Liver (tissue), 9 donors: ENCODE data around the gene EPM2A. TPM values are rescaled to one million over a fixed set of nuclear protein-coding genes. Genes with fewer than 3 reads are reported as not detected.

Experiments used
- DNase-seq: peaks from one replicate; pipeline ENCODE4 v3.0.0-alpha.2; 2017; ENCODE audit warnings: low spot score
- H3K27ac ChIP-seq, 2 donors: one replicate each; pipeline ENCODE4 v1.7.0; 2013; ENCODE audit warnings: inconsistent platforms in 2 of 2, low read length in 2 of 2, control low read depth in 1 of 2, low read depth in 1 of 2, mild to moderate bottlenecking in 1 of 2
- H3K27me3 ChIP-seq, 4 donors: one replicate each; pipeline versions ENCODE4 v1.6.1 to v1.7.0; 2013; ENCODE audit warnings: low read length in 3 of 4, inconsistent platforms in 1 of 4, mild to moderate bottlenecking in 1 of 4, moderate library complexity in 1 of 4; ENCODE audit not compliant: control insufficient read depth in 4 of 4, insufficient read depth in 4 of 4
- H3K36me3 ChIP-seq, 4 donors: one replicate each; pipeline versions ENCODE4 v1.6.1 to v1.7.0; 2013; ENCODE audit warnings: low read length in 3 of 4, mild to moderate bottlenecking in 3 of 4, low read depth in 1 of 4, moderate library complexity in 1 of 4; ENCODE audit not compliant: control insufficient read depth in 4 of 4, insufficient read depth in 3 of 4
- H3K4me1 ChIP-seq, 4 donors: one replicate each; pipeline versions ENCODE4 v1.6.1 to v1.7.0; 2013; ENCODE audit warnings: low read length in 3 of 4, mild to moderate bottlenecking in 3 of 4, moderate library complexity in 1 of 4; ENCODE audit not compliant: control insufficient read depth in 4 of 4, insufficient read depth in 4 of 4
- H3K4me3 ChIP-seq, 3 donors: one replicate each; pipeline versions ENCODE4 v1.6.1 to v1.7.0; 2013; ENCODE audit warnings: low read length in 3 of 3, control low read depth in 1 of 3, low read depth in 1 of 3, mild to moderate bottlenecking in 1 of 3
- H3K9ac ChIP-seq, 2 donors: one replicate each; pipeline ENCODE4 v1.7.0; 2013; ENCODE audit warnings: low read length in 2 of 2, mild to moderate bottlenecking in 2 of 2, moderate library complexity in 2 of 2, control low read depth in 1 of 2, low read depth in 1 of 2
- H3K9me3 ChIP-seq, 4 donors: one replicate each; pipeline versions ENCODE4 v1.6.1 to v1.7.0; 2013; ENCODE audit warnings: low read length in 3 of 4; ENCODE audit not compliant: control insufficient read depth in 4 of 4
- EGR1 ChIP-seq, 2 donors: IDR thresholded peaks; 2 replicates each; pipeline ENCODE4 v1.6.1; 2016 to 2018; ENCODE audit warnings: antibody characterized with exemption in 2 of 2, low read depth in 2 of 2
- FOXA1 ChIP-seq: IDR thresholded peaks from 2 replicates; pipeline ENCODE4 v1.6.1; 2016; ENCODE audit warnings: antibody characterized with exemption
- FOXA2 ChIP-seq: IDR thresholded peaks from 2 replicates; pipeline ENCODE4 v1.6.1; 2016; ENCODE audit warnings: antibody characterized with exemption
- GABPA ChIP-seq, 2 donors: IDR thresholded peaks in 1 of 2; conservative IDR thresholded peaks in 1 of 2; 2 replicates each; pipeline ENCODE4 v1.6.1; 2016; ENCODE audit warnings: antibody characterized with exemption in 2 of 2, mild to moderate bottlenecking in 1 of 2, moderate library complexity in 1 of 2
- HNF4A ChIP-seq, 2 donors: conservative IDR thresholded peaks; 2 replicates each; pipeline ENCODE4 v1.6.1; 2016; ENCODE audit warnings: antibody characterized with exemption in 2 of 2, mild to moderate bottlenecking in 2 of 2
- HNF4G ChIP-seq: IDR thresholded peaks from 2 replicates; pipeline ENCODE4 v1.6.1; 2016; ENCODE audit warnings: antibody characterized with exemption
- JUND ChIP-seq, 2 donors: IDR thresholded peaks; 2 replicates each; pipeline ENCODE4 v1.6.1; 2016; ENCODE audit warnings: antibody characterized with exemption in 2 of 2
- NR2F2 ChIP-seq: IDR thresholded peaks from 2 replicates; pipeline ENCODE4 v1.6.1; 2016; ENCODE audit warnings: antibody characterized with exemption
- RAD21 ChIP-seq, 2 donors: IDR thresholded peaks; 2 replicates each; pipeline ENCODE4 v1.6.1; 2016; ENCODE audit warnings: antibody characterized with exemption in 2 of 2, mild to moderate bottlenecking in 2 of 2
- RXRA ChIP-seq, 2 donors: IDR thresholded peaks; 2 replicates each; pipeline ENCODE4 v1.6.1; 2017 to 2018; ENCODE audit warnings: antibody characterized with exemption in 2 of 2, mild to moderate bottlenecking in 1 of 2
- SP1 ChIP-seq: IDR thresholded peaks from 2 replicates; pipeline ENCODE4 v1.6.1; 2018; ENCODE audit warnings: antibody characterized with exemption, mild to moderate bottlenecking
- TAF1 ChIP-seq: conservative IDR thresholded peaks from 2 replicates; pipeline ENCODE4 v1.6.1; 2016; ENCODE audit warnings: antibody characterized with exemption, mild to moderate bottlenecking
- YY1 ChIP-seq: IDR thresholded peaks from 2 replicates; pipeline ENCODE4 v1.6.1; 2016; ENCODE audit warnings: antibody characterized with exemption, mild to moderate bottlenecking
- WGBS: extraction: QIAGEN DNeasy Blood & Tissue Kit; methylation state at CpG from one replicate; pipeline ENCODE4 v1.1.7; 2013; 5-methylcytosine and 5-hydroxymethylcytosine counted together
- polyA plus RNA-seq, 2 donors: library from polyadenylated mRNA; stranded (reverse) in 1 of 2; unstranded in 1 of 2; fragments of 200-250 nt in 1 of 2; fragments of >200 nt in 1 of 2; fragmentation: Nextera tagmentation in 1 of 2; extraction: Ambion mirVana in 1 of 2; gene quantifications; one replicate each; pipeline versions ENCODE4 v1.2.1 to v1.2.3, GENCODE V29; 2013 to 2015
- total RNA-seq, 2 donors: library from RNA; depleted of rRNA; stranded (reverse); fragments of >200 nt; gene quantifications; one replicate each; pipeline ENCODE4 v1.2.3, GENCODE V29; 2014
- TF ChIP-seq, protein P1 (sequence below): IDR thresholded peaks from 2 replicates; pipeline ENCODE4 v1.6.1; 2016; ENCODE audit warnings: antibody characterized with exemption
- TF ChIP-seq, protein P2 (sequence below): IDR thresholded peaks from 2 replicates; pipeline ENCODE4 v1.6.1; 2016; ENCODE audit warnings: antibody characterized with exemption, mild to moderate bottlenecking
- TF ChIP-seq, protein P3 (sequence below): IDR thresholded peaks from 2 replicates; pipeline ENCODE4 v1.6.1; 2016; ENCODE audit warnings: antibody characterized with exemption
- TF ChIP-seq, protein P4 (sequence below): fragments of 150-350 bp; IDR thresholded peaks from 2 replicates; pipeline ENCODE4 v1.5.1; 2017; ENCODE audit warnings: improper control_type of control experiment, low read depth, low read length; ENCODE audit not compliant: missing input control
- TF ChIP-seq, protein P5 (sequence below): IDR thresholded peaks from 2 replicates; pipeline ENCODE4 v1.6.1; 2016; ENCODE audit warnings: antibody characterized with exemption
- donor health status: healthy.
- donor health status: healthy.
- donor health status: healthy.
- donor health status: healthy.
- donor health status: healthy.

EPM2A gene
- total and polyA plus RNA-seq, 4 donors: 3.7 to 13.0 (median 5.1) TPM

DNA sequence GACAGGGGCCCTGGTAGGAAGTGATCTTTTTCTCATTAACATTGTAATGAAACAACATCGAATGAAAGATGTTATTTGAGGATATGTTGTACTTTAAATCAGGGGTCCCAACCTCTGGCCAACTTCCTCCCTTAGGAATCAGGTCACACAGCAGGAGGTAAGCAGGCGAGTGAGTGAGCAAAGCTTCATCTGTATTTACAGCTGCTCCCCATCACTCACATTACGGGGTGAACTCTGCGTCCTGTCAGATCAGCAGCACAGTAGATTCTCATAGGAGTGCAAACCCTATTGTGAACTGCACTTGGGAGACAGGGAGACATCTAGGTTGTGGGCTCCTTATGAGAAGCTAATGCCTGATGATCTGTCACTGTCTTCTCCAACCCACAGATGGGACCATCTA lies 19.9 kb downstream of the EPM2A start:
- Histone ChIP-seq H3K36me3 (no peaks in the 10 kb centered on the region), H3K9ac (no peak overlapping the region), H3K27me3 (no peaks in the 10 kb centered on the region), H3K4me3 (no peak overlapping the region), H3K4me1 (no peaks in the 10 kb centered on the region), H3K27ac (no peak overlapping the region), H3K9me3 (no peaks in the 10 kb centered on the region)
- no peak for DNase-seq
- WGBS: 98% methylated on average over 4 of the region's 4 CpGs
- TF ChIP-seq RAD21 (IDR thresholded peaks at IDR 0.05) (no peak), RXRA (IDR thresholded peaks at IDR 0.05) (no peak), GABPA (IDR thresholded peaks at IDR 0.05 in 1 of 2, conservative IDR thresholded peaks at IDR 0.05 in 1 of 2) (no peak), SP1 (no peak), HNF4A (conservative IDR thresholded peaks at IDR 0.05) (no peak), YY1 (no peak), NR2F2 (no peak), FOXA1 (no peak), FOXA2 (no peak), JUND (IDR thresholded peaks at IDR 0.05) (no peak), HNF4G (no peak), TAF1 (no peak), EGR1 (IDR thresholded peaks at IDR 0.05; ENCODE audit: low read depth in 2 of 2) (no peak)
- TF ChIP-seq, protein P1, sequence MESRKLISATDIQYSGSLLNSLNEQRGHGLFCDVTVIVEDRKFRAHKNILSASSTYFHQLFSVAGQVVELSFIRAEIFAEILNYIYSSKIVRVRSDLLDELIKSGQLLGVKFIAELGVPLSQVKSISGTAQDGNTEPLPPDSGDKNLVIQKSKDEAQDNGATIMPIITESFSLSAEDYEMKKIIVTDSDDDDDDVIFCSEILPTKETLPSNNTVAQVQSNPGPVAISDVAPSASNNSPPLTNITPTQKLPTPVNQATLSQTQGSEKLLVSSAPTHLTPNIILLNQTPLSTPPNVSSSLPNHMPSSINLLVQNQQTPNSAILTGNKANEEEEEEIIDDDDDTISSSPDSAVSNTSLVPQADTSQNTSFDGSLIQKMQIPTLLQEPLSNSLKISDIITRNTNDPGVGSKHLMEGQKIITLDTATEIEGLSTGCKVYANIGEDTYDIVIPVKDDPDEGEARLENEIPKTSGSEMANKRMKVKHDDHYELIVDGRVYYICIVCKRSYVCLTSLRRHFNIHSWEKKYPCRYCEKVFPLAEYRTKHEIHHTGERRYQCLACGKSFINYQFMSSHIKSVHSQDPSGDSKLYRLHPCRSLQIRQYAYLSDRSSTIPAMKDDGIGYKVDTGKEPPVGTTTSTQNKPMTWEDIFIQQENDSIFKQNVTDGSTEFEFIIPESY: no peak
- TF ChIP-seq, protein P2, sequence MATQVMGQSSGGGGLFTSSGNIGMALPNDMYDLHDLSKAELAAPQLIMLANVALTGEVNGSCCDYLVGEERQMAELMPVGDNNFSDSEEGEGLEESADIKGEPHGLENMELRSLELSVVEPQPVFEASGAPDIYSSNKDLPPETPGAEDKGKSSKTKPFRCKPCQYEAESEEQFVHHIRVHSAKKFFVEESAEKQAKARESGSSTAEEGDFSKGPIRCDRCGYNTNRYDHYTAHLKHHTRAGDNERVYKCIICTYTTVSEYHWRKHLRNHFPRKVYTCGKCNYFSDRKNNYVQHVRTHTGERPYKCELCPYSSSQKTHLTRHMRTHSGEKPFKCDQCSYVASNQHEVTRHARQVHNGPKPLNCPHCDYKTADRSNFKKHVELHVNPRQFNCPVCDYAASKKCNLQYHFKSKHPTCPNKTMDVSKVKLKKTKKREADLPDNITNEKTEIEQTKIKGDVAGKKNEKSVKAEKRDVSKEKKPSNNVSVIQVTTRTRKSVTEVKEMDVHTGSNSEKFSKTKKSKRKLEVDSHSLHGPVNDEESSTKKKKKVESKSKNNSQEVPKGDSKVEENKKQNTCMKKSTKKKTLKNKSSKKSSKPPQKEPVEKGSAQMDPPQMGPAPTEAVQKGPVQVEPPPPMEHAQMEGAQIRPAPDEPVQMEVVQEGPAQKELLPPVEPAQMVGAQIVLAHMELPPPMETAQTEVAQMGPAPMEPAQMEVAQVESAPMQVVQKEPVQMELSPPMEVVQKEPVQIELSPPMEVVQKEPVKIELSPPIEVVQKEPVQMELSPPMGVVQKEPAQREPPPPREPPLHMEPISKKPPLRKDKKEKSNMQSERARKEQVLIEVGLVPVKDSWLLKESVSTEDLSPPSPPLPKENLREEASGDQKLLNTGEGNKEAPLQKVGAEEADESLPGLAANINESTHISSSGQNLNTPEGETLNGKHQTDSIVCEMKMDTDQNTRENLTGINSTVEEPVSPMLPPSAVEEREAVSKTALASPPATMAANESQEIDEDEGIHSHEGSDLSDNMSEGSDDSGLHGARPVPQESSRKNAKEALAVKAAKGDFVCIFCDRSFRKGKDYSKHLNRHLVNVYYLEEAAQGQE: no peak
- TF ChIP-seq, protein P3, sequence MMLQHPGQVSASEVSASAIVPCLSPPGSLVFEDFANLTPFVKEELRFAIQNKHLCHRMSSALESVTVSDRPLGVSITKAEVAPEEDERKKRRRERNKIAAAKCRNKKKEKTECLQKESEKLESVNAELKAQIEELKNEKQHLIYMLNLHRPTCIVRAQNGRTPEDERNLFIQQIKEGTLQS: no peak
- TF ChIP-seq, protein P4, sequence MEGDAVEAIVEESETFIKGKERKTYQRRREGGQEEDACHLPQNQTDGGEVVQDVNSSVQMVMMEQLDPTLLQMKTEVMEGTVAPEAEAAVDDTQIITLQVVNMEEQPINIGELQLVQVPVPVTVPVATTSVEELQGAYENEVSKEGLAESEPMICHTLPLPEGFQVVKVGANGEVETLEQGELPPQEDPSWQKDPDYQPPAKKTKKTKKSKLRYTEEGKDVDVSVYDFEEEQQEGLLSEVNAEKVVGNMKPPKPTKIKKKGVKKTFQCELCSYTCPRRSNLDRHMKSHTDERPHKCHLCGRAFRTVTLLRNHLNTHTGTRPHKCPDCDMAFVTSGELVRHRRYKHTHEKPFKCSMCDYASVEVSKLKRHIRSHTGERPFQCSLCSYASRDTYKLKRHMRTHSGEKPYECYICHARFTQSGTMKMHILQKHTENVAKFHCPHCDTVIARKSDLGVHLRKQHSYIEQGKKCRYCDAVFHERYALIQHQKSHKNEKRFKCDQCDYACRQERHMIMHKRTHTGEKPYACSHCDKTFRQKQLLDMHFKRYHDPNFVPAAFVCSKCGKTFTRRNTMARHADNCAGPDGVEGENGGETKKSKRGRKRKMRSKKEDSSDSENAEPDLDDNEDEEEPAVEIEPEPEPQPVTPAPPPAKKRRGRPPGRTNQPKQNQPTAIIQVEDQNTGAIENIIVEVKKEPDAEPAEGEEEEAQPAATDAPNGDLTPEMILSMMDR: no peak
- TF ChIP-seq, protein P5, sequence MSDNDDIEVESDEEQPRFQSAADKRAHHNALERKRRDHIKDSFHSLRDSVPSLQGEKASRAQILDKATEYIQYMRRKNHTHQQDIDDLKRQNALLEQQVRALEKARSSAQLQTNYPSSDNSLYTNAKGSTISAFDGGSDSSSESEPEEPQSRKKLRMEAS: no peak
